Esophagus muscularis mucosa (tissue), 4 donors: Measurements from ENCODE around the gene TNRC6C.

ENCODE experiments used
- EP300 ChIP-seq: sonication (generic); formaldehyde crosslinking; IDR thresholded peaks from one replicate; pipeline ENCODE4 v1.6.1; 2017; ENCODE audit warnings: antibody characterized with exemption
- POLR2AphosphoS5 ChIP-seq, 2 donors: sonication (generic); formaldehyde crosslinking; IDR thresholded peaks; one replicate each; pipeline ENCODE4 v1.6.1; 2017; ENCODE audit warnings: antibody characterized with exemption in 2 of 2
- TF ChIP-seq, protein P1 (sequence below), 3 experiments: fragments of 200-600 bp in 2 of 3; fragments of 450-650 bp in 1 of 3; sonication (generic) in 2 of 3; IDR thresholded peaks; one replicate each; pipeline ENCODE4 v1.5.1; 2017 to 2019; ENCODE audit warnings: antibody characterized with exemption in 3 of 3, mild to moderate bottlenecking in 2 of 3, moderate library complexity in 1 of 3

DNA sequence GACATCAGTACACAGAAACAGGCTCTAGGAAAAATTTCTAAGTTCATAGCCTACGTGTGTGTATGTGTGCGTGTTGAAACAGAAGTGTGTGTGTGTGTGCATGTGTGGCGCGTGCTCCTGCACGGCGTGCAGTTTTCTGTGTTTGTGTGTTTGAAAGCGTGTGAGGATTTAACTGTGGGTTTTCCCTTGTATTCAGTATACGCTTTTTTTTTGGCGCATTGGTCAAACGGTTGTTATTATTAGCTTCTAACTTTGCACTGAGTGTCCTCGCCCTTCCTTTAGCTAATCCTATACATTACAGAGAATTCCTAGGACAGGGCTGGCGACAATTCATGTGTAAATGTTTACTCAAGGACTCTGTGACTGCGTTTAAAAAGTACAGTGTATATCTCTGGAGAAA is 147.0 kb downstream of the TNRC6C start:
- no peak for TF ChIP-seq POLR2AphosphoS5 (IDR thresholded peaks at IDR 0.05)
- TF ChIP-seq, protein P1, sequence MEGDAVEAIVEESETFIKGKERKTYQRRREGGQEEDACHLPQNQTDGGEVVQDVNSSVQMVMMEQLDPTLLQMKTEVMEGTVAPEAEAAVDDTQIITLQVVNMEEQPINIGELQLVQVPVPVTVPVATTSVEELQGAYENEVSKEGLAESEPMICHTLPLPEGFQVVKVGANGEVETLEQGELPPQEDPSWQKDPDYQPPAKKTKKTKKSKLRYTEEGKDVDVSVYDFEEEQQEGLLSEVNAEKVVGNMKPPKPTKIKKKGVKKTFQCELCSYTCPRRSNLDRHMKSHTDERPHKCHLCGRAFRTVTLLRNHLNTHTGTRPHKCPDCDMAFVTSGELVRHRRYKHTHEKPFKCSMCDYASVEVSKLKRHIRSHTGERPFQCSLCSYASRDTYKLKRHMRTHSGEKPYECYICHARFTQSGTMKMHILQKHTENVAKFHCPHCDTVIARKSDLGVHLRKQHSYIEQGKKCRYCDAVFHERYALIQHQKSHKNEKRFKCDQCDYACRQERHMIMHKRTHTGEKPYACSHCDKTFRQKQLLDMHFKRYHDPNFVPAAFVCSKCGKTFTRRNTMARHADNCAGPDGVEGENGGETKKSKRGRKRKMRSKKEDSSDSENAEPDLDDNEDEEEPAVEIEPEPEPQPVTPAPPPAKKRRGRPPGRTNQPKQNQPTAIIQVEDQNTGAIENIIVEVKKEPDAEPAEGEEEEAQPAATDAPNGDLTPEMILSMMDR (IDR thresholded peaks at IDR 0.05), result no peak
- TF ChIP-seq EP300, result no peak
